HG03457 (cell line): Measurements from ENCODE around the gene EYS.

Source experiments
- ATAC-seq: cut with Tn5 transposase; IDR thresholded peaks from one replicate; pipeline ENCODE4 v1.9.1; 2021; ENCODE audit warnings: moderate number of reproducible peaks; ENCODE audit not compliant: unreplicated experiment

Gene EYS

DNA sequence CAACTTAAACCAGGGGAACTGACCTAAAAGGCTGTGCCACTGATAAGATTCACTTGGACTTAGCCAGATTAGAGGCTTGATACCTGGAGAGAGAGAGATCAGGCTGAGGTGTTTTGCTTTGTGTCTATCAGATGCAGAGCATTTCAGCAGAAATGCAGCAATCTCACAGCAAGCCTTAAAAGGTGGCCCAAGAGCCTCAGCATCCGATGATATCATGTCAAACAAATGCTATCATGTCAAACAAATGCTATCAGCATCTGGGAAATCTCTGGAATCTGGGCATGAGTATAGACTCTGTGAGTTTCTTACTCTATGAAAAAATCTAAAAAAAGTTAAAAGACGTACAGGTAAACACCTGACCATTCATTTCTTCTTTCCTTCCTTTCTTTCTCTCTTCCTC lies 718.9 kb downstream of the EYS start:
- ATAC-seq, result no peak

DNA sequence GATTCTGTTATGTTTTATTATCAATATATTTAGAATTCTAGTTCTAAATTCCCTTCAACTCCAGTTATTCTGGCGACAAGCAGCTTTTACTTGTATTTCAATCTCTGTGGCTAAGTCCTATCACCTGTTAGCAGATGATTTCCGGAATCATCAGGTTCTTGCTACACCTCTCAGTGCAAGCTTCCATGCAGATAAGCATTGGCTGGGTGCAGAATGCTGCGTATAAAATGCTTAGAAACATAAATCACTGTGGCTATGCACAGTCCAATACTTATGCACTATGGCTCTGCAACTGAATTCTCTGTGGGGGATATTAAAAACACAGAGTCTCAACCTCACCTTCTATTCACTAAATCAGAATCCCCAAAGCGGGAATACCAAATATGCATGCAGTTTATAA lies 720.0 kb downstream of the EYS start:
- no peak for ATAC-seq

DNA sequence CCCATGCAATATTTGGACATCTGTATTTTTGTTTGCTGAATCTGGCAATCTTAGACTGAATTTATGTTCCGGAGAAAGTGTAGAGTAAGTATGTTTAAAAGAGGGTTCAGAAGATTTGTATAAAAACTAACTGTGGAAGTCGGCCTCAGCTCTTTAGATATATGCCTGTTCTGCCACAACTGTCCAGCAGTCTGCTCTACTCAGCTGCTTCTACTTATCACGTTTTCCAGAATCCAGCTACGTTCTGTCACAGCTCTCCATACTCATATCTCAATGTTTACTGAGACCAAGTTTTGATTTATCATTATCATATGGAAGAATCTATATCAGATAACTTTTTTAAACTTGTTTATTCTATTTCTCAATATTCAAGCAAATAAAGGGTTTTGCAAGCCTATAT lies 721.3 kb downstream of the EYS start:
- ATAC-seq, result no peak

DNA sequence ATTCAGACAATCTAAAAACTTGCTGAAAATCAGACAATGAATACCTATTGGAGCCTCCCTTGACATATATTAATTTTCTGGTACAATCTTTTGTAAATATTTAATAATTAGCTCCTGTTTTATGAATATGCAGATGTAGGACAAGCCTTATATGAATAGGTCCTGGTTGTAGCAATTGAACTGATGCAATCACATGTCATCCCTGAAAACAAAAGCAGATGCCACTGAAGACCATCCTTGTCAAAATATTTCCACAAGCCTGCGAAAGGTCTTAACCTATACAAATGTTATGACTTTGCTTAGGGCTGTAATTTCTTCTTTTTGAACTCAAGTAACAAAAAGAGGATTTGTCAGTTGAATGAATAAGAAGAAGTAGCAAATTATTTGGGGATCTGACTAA lies 722.1 kb downstream of the EYS start:
- no peak for ATAC-seq

DNA sequence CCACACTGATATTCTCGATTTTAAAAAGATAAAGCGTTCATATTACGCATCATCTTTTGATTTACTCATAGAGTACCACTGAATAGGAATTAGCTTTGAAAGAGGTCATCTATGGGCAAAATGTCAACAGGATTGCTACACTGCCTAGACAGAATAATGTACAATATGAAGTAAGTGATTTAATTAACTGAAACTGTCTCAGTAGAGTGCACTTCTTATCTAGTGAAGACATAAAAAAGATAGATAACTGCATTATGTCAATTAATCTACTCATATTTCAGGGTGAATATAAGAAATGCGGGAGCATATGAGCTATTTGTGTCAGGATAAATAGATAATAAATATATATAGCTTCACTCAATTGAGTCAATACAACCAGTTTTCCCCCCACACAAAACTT lies 723.9 kb downstream of the EYS start:
- no peak for ATAC-seq

DNA sequence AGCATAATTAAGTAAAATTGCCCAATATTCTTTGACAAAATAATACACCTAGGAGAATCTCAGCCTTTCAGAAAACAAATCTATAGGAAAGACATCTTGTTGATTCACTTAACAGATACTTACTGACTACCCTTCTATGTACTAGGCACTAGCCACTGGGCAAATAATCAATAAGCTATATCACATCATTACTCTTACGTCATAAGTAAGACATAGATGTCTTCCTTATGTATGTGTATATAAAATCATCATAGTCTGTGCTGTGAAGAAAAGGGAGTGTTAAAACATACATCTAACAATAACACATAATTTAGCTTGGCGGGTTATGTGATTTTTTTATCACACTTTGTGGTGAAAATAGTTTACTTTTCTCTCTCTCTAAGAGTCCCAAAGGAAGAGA lies 733.9 kb downstream of the EYS start:
- no peak for ATAC-seq

DNA sequence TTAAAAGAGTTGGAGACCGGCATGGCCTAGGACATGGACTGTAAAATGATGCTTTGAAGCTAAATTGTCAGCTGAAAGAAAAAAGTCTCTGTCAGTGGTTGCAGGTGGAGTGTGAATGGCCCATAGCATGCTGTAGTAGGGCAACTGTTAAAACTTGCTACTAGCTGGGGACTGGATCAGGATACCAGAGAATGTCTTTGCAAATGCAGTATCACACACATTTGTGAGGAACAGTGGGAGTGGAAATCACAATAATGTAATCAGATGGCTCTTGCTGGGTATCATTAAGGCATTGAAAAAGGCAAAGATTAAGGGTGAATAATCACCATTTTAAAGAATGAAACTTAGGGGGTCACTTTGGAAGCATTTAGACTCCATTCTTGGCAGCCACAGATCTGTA lies 737.9 kb downstream of the EYS start:
- no peak for ATAC-seq

DNA sequence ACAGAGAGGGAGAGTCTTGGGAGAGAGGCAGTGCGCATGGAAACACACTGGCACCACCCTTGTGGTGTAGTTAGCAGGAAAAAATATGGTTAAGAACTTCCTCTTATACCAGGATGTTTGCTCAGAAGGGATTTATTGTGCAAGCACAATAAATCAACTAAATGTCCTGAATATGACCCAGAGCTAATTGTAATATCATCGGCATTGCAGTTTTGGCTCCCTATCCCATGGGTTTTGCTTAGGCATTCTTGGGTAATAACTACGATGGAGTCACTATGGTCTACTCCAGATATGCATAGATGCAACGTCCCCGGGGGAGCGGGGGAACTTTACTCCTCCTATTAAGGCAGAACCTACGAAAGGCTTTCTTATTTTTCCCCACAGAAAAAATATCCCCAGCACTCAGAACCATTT lies 751.6 kb downstream of the EYS start:
- ATAC-seq, result no peak

DNA sequence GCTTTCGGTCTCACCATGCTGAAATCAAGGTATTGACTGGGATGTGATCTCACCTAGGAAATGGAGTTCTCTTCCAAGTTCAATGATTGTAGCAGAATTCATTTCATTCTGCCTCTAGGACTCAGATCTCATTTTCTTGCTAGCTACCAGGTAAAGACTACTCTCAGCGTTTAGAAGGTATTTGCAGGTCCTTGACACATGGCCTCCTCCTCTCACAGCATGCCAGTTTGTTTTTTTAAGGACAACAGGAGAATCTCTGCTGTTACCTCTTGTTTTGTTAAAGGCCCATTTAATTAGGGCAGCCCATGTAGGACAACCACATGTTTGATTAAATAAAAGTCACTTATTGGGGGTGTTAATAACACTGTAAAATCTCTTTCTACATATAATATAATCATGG lies 757.8 kb downstream of the EYS start:
- no peak for ATAC-seq

DNA sequence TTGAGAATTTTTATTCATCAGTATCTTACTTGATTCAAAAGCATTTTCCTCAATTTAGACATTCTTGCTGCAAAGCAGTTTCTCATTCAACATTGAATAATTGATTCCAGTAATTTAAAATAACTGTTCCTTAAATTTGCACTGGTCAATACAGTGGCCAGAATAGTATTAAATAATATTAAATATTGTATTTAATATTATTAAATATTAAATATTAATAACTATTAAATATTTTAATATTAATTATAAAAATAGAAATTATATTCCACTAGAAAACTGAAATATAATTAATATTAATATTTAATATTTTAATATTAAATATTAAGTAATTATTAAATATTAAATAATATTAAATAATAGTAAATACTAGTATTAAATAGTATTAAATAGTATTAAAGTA lies 758.8 kb downstream of the EYS start:
- ATAC-seq, result no peak

DNA sequence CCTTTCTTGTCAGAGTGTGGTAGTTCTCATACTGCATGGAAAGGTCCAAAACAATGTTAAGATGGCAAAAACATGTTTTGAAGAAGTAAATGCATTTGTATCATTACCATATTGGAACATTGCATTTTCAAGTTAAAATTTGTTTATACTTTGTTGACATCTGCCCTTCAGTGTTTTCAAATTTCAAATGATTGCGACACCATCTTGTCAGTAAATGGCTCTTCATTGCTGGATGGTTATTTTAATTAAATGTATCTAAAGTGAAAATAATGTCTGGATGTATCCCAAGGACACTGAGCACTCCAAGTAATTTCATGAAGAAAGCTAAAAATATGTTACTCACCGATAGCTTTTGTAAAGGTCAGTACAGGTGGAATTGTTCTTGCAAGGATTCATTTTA lies 761.6 kb downstream of the EYS start:
- ATAC-seq, result no peak

DNA sequence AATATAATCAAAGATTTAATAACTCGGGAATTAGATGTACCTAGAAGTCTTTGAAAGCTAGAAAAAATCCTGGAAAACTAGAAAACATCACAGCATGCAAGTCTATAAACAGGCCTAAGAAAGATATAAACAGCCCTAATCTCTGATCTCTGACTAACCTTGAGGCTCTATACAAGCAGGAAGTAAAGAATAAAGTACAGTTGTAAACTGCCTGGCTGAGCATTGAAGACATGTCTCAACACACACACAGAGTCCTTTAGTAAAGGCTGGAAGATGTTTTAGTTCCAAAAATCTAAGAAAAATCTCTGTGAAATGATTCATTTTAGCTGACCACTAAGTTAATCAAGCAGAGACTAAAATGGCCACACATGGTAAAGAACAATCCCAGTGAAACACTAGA lies 774.5 kb downstream of the EYS start:
- ATAC-seq, result no peak

DNA sequence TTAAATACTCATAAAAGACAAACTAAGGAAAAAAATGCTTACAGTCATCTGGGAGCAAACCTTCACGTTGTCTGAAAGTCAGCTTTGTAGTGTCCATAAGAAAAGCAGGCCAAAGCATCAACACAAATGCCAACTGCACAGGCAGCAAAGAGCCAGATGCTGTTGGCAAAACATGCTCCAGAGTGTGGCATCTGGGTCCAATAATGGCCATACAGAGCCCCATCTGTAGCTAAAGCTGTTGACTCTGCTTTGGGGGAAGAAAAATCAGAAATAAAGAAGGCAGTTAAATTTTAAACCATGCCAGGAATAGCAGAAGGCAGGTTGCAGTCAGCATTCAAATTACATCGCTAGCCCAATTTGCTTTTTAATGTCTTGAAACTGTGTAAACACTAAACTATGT lies 776.3 kb downstream of the EYS start:
- ATAC-seq, result no peak

DNA sequence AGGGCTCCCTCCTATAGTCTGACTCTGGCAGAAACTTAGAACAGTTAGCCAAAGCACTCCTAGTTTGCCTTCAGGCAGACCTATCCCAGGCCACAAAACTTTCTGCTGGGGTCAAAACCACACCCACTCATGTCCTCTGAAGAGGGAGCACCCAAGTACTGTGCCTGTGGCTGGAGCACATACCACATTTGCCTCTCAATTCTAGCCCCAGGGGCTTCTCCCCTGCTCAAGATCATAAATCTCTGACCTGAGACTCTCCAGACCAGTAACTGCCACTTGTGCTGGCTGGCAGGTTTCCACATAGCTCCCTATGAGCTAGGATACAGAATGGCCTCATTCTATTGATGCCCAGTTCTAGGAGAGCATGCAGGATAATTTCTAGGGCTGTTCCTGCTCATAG lies 781.0 kb downstream of the EYS start:
- ATAC-seq, result no peak

DNA sequence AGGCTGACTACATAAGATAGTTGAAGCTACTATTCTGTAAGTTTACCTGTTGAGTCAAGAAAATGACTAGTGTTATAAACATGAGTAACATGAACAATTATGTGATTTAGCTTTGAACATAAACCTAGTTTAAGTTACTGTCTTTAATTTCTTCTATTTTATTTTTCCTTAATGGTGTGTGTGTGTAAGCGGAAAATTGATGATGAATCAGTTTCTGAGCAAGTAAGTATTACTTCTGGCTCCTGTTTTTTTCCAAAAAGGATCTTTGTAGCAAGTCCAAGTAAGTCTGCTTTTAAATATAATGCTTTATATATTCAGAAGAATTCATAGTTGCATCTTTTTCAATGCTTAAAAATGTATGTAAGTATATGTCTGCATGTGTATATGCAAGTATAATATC lies 786.8 kb downstream of the EYS start:
- no peak for ATAC-seq

DNA sequence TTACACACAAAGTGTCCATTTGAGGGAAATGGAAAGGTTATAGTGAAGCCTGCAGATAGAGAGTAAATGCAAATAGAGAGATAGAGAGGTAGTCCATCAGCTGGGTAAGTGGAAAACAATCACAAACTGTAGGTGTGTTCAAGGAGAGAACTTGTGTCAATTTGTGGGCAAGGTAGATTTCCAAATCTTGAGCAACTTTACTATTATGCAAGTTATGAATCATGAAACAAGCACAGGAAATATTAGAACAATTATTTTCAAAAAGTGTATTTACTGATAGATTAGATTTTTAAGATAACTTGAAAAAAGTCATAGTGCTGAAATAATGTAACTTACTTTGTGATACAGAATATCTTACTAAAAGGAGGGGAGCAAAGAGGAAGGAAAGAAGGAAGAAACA lies 792.9 kb downstream of the EYS start:
- no peak for ATAC-seq

DNA sequence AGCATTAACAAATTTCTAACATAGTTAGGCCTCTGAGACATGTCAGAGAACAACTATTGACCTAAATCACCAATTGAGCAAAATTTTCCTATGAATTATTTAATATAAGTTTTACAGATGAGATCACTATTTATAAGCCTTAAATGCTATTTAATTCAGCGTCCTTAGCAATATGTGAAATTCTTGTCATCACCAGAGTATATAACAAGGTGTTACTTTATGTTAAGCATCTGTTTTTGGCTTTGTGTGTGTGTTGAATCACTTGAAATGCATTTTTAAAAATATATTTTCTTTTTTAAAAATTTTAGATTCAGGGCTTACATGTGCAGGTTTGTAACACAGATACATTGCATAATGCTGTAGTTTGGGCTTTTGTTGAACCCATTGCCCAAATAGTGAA lies 794.1 kb downstream of the EYS start:
- ATAC-seq, result no peak

DNA sequence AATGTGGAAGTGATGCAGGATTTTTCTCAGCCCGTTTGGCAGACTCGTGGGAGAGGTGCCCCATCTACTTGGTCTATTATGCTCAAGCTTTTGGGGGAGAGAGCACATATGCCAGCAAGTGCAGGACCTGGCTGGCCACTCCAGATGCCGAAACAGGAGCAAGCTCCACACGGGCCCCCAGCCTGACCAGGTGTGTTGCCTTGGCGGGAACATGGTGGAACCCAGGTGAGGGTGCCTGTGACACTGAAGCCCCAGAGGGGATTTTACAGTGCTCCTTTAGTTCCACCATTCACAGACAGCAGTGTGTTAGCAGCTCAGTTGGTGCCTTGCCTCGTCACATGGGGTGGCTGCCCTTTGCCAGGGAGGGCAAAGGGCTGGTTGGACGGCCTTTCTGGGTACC lies 798.9 kb downstream of the EYS start:
- no peak for ATAC-seq

DNA sequence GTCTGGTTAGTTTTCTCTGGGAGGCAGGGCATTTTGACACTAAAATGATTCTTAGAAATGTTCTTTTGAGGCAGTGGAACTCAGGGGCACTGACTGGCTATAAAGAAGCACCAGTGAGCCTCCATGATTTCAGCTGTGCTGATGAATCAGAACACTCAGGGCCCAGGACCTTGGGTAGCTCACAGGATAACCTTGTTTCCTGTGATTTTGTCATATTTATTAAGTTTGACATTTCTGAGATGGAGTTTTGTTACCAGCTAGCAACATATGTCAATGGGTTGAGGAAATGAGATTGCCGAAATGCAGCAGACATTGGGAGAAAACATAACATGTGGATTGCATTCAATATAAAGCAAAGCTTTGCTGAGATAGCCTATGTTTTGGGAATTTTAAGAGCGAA lies 802.4 kb downstream of the EYS start:
- ATAC-seq, result no peak

DNA sequence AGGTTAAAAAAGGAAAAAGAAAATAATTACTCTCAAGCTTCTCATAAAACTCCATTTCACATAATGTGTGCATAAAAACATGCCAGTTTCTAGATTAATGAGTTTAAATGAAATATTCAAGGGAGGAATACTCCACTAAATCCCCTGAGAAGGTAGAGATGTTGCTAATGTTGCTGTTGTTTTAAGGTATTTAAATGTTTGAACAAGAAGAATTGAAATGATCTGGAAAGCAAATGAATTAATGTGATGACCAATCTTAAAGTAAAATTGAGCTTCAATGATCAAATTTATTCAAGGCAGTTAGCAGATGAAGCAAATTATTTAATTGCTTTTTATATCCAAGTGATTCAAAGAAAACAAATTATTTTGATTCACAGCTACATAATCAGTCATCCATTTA lies 804.4 kb downstream of the EYS start:
- no peak for ATAC-seq

DNA sequence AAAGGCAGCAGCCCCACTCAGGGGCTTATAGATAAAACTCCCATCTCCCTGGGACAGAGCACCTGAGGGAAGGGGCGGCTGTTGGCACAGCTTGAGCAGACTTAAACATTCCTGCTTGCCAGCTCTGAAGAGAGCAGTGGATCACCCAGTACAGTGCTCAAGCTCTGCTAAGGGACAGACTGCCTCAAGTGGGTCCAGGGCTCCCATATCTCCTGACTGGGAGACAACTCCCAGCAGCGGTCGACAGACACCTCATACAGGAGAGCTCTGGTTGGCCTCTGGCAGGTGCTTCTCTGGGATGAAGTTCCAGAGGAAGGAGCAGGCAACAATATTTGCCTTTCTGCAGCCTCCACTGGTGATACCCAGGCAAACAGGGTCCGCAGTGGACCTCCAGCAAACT lies 810.1 kb downstream of the EYS start:
- ATAC-seq, result no peak

DNA sequence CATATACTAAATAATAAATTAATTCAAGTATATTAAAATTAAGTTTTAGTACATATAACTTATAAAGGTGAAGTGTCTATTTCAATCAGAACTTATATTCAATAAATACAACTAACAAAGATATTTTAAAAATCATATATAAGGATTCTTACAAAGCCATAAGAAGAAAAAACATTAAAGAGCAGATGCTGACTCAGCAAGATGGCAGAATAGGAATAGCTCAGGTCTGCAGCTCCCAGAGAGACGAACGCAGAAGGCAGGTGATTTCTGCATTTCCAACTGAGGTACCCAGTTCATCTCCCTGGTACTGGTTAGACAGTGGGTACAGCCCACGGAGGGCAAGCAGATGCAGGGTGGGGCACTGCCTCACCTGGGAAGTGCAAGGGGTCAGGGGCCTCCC lies 811.1 kb downstream of the EYS start:
- no peak for ATAC-seq

DNA sequence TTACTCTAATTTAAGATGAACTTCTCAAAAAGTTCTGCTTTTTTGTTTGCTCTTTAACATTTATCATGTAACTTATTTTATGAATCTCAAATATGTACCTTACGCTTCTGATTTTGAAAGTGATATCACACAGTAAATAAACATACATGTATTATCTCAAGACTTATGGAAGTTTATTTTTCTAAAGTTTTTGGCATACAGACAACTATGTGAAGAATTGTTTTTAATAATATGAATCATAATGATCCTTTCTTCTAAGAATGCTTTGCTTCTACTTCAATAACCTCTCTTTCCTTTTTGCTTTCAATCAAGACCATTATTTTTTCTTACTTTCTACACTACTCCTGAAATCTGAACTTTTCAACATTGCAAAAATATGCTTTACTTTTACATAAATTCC lies 816.4 kb downstream of the EYS start:
- ATAC-seq, result no peak

DNA sequence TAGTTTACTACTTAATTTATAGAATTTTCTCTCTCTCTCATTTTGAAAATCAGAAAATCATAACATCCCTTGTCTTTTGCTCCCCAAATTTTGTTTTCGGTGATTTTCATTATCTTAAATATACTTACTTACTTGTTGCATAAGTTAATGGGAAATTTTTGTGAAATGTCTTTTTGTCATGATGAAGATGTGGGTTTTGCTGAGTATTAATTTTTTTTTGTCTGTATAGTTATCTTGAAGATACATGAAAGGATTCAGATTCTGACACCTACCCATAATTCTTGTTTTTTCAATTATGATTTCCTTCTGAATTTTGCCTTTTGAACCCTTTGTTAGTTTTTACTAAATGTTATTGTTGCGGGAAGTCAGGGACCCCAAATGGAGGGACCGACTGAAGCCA lies 817.9 kb downstream of the EYS start:
- ATAC-seq, result no peak
